HG02678 (cell line): ENCODE results near the gene SLC39A11.
"Not testable (repeated sequence)": the region's sequence is repeated elsewhere in the genome, so short reads cannot be mapped to it uniquely, and the experiment has no call there.

Experiments used
- ATAC-seq: cut with Tn5 transposase; IDR thresholded peaks from one replicate; pipeline ENCODE4 v1.9.1; 2021; ENCODE audit warnings: mild to moderate bottlenecking, moderate library complexity; ENCODE audit not compliant: unreplicated experiment

SLC39A11 gene

DNA sequence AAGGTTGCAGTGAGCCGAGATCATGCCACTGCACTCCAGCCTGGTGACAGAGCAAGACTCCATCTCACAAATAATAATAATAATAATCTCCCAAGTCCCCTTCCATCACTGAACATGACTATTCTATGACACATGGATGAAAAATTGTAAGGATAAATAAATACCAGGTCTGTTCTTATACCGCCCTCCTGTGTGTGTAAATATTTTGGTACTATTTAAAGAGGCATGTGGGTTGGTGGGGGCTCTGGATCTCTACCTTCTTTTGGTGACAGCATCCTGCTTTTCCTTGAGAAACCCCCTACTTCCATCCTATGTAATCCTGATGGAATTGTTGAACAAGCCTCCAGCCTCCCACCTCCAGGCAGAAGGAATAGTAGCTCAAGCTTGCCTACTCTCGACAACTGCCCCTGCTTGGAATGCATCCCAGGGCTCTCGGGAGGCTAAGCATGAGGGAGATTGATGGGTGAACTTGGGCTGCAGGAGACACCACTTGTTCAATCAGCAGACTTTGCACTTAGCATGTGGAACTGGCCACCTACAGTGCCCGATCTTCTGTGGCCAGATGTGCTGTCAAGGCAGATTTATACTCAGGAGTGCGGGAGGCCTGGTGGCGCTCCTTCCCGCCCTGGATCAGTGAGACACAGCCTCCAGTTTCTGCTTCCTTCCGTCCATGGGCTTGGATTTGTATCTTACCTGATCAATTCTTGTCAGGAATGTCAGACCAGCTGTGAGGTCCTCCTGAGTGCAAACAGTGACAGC, 287.4 kb downstream of the SLC39A11 start:
- no peak for ATAC-seq

DNA sequence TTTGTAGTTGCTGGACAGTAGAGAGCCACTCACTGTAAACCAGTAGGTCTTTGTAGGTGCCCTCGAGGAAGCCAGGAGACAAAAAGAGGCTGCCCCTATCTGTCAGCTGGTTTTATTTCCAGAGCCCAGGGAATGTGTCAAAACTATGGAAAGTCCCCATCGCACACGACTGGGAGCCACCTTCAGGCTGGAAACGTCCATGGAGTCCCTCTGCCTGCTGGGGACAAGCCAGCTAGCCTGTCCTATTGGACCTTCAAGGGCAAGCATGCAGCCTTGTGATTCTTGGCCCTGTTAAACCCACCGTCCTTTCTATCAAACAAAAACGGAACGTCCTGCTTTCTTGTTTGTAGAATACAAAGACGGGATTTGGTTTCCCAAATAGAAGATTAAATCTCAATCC, 289.8 kb downstream of the SLC39A11 start:
- ATAC-seq = no peak

DNA sequence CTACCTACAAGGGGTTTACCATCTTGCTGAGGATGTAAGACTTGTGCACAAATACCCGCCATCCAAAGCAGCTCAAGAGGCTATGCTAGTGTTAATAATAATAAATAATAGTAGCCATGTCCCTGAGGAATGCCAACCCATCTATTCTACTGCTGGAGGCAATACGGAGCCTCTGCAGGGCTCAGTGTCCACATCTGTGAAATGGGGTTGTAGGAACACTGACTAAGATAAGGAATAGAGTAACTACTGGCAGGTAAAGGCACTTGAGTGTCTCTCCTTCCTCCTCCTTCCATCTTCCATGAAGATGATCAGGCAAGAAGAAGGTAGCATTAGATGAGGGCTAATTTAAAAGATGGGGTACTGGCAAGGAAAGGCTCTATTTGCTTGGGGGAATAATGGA, 295.3 kb downstream of the SLC39A11 start:
- ATAC-seq = no peak

DNA sequence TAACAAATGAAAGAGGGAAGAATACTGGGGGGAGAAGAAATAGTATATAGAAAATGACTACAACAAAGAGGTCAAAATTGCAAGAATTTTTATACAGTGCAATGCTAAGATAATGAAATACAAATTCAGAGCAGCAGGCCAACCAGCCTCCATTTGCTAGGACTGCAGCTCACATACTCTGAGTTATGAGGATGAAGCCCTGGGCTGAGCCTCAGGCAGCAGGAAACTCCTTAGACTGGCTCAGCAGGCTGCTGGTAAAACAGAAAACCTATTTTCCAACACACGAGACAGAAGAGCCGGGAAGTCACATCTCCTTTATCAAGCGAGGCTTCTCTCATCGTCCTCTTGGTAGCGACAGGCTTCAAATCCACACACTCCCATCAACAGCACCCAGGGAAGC, 296.5 kb downstream of the SLC39A11 start:
- no peak for ATAC-seq

DNA sequence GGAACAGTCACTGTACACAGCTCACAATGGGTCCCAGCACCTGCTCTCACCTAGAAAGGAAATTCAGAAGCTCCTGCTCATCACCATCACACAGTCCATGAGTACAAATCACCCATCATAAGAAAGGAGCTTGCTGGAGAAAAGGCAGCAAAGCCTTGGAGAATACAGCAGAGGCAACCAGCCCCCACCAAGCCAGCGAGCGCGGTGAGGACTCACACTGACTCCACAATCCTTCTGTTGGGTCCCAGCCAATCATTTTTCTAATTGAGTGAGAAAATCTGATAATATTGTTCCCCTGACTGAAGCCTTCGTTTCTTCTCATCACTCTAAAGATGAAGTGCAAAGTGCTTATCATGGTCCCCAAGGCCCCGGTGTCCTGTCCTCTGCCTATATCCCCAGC, 298.3 kb downstream of the SLC39A11 start:
- ATAC-seq = no peak

DNA sequence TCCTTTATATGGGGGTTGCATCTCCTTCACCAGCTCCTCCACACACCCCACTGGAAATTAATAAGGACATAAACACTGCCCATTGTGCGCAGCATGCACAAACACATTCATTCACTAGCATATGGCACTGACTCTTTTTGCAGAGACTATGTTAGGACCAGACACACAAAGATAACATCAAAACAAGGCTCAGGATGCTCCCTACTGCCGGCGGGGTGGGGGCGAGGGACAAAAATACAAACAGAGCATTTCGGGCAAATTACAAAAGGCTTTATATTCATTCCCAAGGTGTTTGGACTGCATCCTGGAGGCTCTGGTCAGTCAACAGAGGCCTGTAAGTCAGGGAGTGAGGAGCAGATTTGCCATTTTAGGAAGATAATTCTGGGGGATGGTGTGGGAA, 299.7 kb downstream of the SLC39A11 start:
- no peak for ATAC-seq

DNA sequence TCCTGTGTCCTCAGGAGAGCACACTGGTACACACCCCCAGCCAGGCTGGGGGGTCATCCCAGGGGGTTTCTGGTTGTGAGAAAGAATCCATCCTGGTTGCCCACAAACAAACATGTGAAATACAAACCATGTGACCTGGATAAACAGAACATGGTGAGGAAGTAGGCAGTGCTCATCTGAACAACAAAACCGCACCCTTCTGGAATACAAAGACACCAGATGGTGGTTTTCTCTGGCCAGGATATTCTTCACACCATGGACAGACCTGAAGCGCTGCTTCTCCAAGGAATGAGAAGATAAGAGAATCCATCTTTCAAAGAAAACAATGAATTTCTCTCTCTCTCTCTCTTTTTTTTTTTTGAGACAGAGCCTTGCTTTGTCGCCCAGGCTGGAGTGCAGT, 302.3 kb downstream of the SLC39A11 start:
- no peak for ATAC-seq

DNA sequence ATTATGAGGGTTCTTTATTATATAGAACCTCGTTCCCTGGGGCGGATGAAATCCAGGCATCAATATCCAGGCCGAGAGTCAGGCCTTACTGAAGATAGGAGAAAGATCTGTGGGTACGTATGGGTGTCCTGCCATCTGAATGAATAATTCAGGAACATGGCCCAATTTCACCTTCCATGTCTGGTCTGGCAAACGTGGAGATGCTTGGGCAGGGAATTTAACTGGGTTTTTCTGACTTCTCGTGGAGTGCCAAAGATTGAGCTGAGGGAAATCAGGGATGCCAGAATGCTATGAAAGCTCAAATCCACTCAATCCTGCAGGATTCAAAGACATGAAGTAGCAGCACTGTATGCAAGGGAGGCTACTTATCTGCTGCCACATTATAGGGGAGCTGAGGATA, 302.8 kb downstream of the SLC39A11 start:
- ATAC-seq = no peak

DNA sequence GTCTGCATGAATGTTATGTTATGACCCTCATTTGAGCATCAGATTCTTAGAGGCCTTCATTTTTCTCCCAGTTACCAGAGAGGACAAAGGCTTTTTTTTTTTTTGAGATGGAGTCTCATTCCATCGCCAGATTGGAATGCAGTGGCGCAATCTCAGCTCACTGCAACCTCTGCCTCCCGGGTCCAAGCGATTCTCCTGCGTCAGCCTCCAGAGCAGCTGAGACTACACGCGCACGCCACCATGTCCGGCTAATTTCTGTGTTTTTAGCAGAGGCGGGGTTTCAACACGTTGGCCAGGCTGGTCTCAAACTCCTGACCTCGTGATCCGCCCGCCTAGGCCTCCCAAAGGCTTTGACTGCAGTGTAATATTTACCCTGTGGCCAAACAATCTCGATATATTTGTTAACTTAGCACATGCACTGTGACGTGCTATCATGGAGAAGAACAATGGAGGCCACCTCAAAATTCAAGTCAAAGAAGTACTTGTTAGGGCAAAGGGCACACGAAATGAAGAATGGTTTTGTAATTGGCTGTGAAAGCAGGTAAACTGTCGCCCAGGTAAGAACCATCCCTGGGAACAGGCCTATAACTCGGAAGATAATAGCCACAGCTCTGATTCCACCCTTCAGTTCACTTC, 303.4 kb downstream of the SLC39A11 start:
- ATAC-seq = no peak

DNA sequence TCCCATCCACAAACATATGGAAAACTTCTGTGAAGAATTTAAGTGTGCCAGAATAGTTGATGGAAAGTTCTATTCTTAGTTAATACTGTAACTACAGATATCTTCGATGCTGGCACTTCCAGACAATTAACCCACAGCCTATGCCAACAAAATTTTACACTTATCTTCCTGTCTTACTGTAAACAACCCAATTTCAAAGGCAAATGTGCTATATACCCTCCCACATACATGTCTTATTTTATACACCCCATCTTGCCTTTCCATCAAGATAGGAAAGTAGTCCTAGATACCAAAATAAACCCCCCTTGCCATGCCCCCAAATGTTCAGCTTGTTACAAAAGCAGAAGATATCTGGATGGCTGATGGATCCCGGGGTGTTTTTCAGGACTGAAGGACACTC, 306.3 kb downstream of the SLC39A11 start:
- ATAC-seq = no peak

DNA sequence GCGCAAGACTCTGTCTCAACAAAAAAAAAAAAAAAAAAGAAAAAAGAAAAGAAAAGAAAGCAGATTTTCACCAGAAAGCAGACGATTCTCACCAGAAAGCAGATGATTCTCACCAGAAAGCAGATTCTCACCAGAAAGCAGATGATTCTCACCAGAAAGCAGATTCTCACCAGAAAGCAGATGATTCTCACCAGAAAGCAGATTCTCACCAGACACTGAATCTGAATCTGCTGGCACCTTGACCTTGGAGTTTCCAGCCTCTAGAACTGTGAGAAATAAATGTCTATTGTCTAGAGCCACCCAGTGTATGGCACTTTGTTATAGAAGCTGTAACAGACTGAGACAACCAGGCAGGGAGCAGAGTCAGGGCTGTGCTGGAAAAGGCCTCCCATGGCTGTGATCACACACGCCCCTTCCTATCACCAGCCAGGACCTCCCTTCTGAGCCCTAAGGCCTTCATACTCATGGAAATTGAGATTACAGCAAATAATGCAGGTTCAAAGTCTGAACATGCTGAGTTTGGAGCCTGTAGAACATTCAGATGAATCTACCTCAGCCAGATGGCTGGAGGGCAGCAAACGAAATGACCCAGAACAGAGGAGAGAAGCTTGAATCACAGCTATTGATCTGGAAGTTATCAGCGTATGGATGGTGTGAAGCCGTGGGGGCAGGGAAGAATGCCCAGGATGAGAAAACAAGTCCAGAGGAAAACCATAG, 309.3 kb downstream of the SLC39A11 start:
- no peak for ATAC-seq

DNA sequence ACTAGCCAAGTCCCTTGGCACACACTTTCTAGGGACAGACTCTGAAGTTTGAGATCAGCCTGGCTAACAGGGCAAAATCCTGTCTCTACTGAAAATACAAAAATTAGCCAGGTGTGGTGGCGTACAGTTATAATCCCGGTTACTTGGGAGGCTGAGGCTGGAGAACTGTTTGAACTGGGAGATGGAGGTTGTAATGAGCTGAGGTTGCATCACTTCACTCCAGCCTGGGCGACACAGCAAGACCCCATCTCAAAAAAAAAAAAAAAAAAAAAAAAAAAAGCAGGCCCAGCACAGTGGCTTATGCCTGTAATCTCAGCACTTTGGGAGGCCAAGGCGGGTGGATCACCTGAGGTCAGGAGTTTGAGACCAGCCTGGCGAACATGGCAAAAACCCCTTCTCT, 310.1 kb downstream of the SLC39A11 start:
- not testable (repeated sequence) for ATAC-seq

DNA sequence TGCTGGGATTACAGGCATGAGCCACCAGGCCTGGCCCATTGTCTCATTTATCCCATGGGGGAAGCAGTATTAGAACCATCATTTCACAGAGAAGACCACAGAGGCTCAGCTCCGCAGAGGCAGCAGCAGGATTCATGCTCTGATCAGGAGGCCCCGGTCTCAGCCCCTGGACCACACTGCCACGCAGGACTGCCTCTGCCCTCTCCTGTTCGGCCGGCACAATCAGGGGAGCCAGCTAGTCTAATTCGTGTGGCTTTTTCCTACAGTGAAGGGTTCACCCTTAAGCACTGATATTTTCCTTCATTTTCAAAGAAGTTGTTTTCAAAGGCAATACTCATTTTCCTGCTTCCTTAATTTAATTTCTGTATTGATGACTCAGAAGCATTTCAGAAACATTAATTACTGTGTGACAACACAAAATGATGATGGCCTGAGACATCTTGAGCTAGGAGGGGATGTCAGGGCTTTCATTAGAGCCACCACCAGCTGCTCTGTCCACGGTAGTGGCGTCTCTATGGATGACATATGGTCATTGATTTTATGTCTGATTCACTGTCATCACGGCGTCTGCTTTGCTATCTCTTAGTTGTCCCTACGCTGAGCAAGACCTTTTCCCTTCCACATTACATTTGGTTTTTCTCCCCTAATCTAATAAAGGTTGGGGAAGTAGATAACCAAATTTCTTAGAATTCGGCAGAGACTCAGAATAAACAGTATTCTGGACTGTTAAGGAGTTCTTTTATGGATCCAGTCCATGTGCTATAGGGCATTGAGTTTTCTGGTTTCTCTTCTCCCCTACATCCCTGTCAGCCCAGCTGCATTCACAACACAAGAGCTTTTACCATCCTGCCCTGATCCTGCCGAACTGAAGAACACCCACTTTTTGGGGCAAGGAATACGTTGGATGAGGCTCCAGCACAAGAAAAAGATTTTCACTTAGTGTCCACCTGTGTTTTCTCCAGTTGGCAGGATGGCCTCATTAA, 314.0 kb downstream of the SLC39A11 start:
- ATAC-seq = no peak

DNA sequence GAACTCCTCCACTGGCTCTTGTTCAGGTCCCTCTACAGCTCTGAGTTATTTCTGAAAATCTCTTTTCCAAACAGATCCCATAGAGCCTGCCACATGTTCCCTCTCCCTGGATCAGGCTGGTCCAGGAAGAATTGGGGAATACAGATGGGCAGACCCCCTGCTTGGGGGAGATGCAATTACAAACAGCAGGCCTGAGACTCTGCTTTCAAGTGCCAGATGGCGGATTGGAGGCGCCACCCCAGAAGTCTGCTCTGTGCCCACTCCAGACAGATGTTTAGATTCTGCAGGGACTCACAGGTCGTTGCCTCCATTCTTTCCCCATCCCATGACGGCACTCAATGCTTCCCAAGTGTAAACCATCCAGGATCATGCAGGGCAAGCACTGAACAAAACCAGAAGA, 316.6 kb downstream of the SLC39A11 start:
- ATAC-seq = no peak

DNA sequence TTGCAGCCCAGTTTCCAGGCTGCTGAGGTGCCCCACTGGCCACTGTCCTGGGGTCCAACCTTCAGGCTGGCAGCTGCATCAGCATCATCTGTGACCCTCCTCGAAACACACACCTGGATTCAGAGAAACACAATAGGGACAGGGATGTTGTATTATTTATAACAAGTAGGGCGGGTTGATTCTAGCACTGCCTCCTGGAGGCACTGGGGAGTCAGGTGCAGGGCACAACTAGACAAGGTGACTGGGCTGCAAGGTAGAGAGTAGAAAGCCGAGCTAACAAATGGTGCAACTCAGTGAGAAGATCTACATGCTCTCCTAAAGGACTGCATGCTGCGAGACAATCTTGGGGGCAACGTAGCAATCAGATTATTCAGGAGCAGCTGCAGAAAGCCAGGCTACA, 317.3 kb downstream of the SLC39A11 start:
- ATAC-seq = no peak

DNA sequence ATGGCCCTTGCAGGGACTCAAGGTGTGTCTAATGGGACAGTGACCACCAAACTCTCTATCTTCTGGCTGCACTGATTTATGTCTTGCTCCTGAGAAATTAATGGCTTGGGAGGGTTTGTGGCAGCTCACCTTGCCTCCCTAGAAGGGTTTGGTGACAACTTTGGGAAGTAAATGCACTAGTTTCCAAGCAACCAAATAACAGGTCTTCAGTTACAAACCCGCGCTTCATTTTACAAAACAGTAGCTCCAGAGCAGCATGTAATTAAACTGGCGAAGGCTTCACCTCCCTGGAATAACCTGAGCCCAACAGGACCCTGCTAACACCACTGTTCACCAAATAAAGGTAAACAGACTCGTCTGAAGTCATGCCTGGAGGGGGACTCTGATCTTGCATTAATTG, 318.3 kb downstream of the SLC39A11 start:
- ATAC-seq = no peak

DNA sequence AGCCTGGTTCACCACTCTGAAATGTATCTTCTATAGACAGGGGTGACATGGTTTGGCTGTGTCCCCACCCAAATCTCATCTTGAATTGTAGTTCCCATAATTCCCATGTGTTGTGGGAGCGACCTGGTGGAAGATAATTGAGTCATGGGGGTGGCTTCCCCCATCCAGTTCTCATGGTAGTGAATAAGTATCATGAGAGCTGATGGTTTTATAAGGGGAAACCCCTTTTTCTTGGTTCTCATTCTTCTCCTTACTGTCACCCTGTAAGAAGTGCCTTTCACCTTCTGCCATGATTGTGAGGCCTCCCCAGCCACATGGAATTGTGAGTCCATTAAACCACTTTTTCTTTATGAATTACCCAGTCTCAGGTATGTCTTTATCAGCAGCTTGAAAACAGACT, 319.3 kb downstream of the SLC39A11 start:
- ATAC-seq = not testable (repeated sequence)

DNA sequence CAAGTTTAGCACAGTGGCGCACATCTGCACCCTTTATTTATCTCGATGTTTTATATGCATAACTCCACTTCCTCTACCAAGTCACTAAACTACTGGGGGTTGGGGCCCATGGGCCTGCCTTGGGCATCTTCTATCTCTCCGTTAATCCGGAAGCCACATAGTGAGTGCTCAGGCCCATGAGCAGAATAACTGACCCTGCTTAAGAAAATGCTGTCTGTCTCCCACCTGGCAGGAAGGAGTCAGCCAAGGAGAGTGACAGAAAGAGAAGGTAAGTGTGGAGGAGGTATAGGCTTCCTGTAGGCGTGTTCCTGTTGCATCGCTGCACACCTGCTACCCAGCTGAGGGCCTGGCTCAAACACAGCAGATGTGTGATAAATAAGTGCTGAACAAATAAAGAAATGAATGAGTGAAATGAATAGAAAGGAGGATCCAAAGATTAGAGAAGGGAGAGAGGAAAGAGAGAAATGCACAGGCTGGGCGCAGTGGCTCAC, 320.1 kb downstream of the SLC39A11 start:
- ATAC-seq = no peak

DNA sequence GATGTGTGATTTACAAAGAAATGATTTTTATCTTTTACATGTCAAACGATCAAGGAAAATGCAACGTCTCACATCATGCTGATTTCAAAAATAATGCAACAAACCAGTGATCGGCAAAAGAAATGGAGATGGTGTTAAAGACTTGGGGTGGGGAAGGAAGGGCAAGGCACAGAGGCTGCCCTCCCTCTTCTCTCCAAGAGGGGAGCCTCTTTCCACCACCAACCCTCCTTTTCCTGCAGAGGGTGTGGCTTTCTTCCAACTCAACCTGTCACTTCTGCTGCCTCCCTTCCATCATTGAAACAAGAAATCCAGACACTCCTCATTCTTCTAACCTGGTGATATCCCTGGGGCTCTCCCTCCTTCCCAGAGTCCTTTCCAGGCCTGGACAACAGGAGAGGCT, 320.8 kb downstream of the SLC39A11 start:
- ATAC-seq = no peak

DNA sequence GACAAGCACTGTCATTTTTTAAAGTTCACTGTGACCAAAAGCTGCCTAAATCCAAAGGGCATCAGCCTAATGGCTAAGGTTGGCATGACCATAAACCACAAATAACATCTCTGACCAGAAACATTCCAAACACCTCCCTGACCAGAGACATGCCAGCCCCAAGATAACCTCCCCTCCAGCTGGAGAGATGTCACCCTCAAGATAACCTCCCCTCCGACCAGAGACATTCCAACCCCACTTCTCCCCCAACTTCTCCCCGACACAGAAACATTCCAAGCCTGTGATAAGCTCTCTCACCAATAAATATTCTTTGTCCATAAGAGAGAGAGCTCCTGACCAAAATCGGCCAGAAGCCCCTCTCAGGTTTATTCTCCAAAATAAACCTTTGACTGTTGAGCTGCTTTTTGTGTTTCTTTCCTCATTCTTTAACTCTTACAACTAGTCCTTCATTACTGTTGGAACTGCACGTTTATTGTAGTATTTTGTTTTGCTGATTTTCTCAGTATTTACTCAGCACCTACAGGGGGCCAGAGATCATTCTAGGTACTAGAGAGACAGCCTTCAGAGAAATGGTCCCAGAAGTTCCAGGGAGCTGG, 325.6 kb downstream of the SLC39A11 start:
- no peak for ATAC-seq
